Choroid plexus epithelial cell (primary cell): ENCODE measurements around the gene RPH3AL.
"Not testable (repeated sequence)": the region's sequence is repeated elsewhere in the genome, so short reads cannot be mapped to it uniquely, and the experiment has no call there.

ENCODE experiments used
- DNase-seq: peaks from one replicate; pipeline ENCODE4 v3.0.0-alpha.2; 2010; ENCODE audit warnings: low read depth
- H3K4me3 ChIP-seq: 2 replicates; pipeline ENCODE4 v1.5.1; 2011; ENCODE audit warnings: low read depth, mild to moderate bottlenecking, control low read depth, low read length, moderate library complexity
- TF ChIP-seq, protein P1 (sequence below): conservative IDR thresholded peaks from 2 replicates; pipeline ENCODE4 v1.5.1; 2011; ENCODE audit warnings: low read depth, mild to moderate bottlenecking, control low read depth, inconsistent platforms, low read length, moderate library complexity

Gene RPH3AL

GRCh38 chr17:204427-205147, 148.0 kb downstream of the RPH3AL start:
- H3K4me3 ChIP-seq, result no peak overlapping the region
- TF ChIP-seq, protein P1, sequence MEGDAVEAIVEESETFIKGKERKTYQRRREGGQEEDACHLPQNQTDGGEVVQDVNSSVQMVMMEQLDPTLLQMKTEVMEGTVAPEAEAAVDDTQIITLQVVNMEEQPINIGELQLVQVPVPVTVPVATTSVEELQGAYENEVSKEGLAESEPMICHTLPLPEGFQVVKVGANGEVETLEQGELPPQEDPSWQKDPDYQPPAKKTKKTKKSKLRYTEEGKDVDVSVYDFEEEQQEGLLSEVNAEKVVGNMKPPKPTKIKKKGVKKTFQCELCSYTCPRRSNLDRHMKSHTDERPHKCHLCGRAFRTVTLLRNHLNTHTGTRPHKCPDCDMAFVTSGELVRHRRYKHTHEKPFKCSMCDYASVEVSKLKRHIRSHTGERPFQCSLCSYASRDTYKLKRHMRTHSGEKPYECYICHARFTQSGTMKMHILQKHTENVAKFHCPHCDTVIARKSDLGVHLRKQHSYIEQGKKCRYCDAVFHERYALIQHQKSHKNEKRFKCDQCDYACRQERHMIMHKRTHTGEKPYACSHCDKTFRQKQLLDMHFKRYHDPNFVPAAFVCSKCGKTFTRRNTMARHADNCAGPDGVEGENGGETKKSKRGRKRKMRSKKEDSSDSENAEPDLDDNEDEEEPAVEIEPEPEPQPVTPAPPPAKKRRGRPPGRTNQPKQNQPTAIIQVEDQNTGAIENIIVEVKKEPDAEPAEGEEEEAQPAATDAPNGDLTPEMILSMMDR, result no peak
- no peak for DNase-seq

GRCh38 chr17:202501-202951, 150.1 kb downstream of the RPH3AL start:
- TF ChIP-seq, protein P1, result no peak
- no peak overlapping the region for H3K4me3 ChIP-seq
- DNase-seq, result no peak

DNA sequence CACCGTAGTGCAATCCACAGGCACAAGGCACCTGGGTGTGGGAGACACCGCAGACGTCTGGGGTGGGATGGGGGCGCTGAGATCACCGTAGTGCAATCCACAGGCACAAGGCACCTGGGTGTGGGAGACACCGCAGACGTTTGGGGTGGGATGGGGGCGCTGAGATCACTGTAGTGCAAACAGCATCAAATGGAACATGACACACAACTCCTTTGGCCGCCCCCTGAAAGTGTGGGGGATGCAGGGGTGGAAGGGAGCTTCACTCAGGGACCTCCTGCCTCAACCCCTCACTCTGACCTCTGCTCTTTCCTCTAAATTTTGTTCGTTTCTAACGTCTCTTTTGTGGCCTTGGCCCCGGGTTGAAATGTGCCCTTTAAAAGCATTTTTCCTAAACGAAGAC, 150.9 kb downstream of the RPH3AL start:
- not testable (repeated sequence) for H3K4me3 ChIP-seq, DNase-seq

GRCh38 chr17:201257-201656, 151.3 kb downstream of the RPH3AL start:
- DNase-seq, H3K4me3 ChIP-seq: not testable (repeated sequence)

DNA sequence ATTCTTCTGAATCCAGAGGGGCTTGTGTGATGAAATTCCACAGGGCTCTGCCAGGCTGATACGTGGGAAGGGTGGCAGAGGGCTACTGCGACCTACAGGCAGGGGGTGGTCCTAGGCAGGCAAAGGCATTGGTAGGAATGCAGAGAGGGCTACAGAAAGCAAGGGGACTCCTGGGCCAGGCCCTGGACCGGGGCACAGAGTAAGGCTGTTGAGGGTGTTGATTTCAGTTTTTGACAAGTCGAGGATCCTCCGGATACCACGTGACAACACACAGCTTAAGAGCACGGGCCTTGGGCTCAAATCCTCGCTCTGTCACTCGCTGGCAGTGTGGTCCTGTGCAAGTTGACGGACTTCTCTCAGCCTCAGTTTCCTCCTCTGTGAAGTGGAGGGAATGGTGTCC, 152.0 kb downstream of the RPH3AL start:
- DNase-seq, result no peak
- TF ChIP-seq, protein P1, result no peak
- no peak overlapping the region for H3K4me3 ChIP-seq

DNA sequence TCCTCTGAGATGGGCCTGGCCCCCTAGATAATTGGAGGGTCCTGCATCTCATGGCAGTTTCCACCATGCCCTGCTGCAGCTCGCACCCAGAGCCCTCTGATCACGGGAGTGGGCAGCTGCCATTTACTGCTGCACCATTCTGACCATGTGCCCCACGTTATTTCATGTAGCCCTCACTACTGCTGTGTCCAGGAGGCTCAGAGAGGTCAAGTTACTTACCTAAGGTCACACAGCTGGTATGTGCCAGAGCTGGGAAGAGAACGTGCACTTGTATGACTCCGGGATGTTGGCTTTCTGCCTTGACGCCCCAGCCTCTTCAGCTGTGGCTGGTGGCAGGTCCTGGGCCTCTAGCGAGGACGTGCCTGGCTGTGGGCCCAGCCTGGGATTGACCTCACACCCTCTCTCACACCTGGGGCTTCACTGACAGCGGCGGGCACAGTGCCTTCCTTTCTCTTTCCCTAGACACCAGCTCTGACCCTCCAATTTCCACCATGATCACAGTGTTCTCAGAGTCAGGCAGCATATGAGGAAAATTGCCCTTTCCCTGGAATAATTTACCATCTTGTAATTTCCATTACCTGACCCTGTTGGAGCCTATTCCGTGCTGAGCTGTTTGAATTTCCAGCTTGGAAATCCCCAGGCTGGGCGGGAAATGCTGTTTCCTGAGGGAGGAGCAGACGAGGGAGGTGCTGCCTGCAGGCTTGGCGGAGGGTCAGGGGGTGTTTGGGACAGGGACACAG, 152.6 kb downstream of the RPH3AL start:
- H3K4me3 ChIP-seq, result no peak overlapping the region
- TF ChIP-seq, protein P1, result no peak
- DNase-seq, result no peak

DNA sequence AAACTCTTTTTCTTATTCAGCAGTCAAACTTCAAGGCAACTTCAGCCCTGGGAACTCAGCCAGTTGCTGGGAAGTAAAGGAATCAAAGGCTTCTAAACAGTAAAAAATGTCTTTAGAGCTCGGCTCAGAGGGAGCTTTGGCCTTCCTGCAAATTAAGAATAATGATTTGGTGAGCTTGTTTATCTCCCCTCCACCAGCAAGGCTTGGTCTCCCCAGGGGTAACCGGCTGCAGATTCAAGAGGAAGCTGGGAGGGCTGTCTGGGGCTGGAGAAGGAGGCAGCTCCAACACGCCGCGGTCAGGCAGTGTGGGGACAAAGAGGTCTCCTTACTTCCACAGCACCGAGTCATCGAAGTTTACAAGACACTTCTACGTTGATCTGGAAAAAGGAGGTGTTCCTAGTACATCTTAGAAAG, 153.4 kb downstream of the RPH3AL start:
- TF ChIP-seq, protein P1, result no peak
- no peak overlapping the region for H3K4me3 ChIP-seq
- peak; percentile 40 for DNase-seq

DNA sequence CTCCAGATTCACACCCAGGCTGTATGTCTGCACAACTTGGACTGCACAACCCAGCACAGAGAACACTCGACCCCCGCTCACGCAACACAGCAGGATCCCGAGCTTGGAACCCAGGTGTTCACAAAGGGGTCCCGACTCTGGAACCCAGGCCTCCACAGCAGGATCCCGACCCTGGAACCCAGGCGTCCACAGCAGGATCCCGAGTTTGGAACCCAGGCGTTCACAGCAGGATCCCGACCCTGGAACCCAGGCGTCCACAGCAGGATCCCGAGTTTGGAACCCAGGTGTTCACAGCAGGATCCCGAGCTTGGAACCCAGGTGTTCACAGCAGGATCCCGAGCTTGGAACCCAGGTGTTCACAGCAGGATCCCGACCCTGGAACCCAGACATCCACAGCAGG, 154.4 kb downstream of the RPH3AL start:
- not testable (repeated sequence) for DNase-seq

More for the DNA sequence above, 154.4 kb downstream of the RPH3AL start:
- not testable (repeated sequence) for H3K4me3 ChIP-seq
